DLD1 (cell line): Measurements from ENCODE around the gene CD19.
"Not testable (repeated sequence)": the region's sequence is repeated elsewhere in the genome, so short reads cannot be mapped to it uniquely, and the experiment has no call there.

Source experiments
- in situ Hi-C: cut with HindIII; loops from 2 replicates; pipeline ENCODE4 v1.10.0; 2017; ENCODE audit warnings: low sequenced_read_pairs

The CD19 gene

DNA sequence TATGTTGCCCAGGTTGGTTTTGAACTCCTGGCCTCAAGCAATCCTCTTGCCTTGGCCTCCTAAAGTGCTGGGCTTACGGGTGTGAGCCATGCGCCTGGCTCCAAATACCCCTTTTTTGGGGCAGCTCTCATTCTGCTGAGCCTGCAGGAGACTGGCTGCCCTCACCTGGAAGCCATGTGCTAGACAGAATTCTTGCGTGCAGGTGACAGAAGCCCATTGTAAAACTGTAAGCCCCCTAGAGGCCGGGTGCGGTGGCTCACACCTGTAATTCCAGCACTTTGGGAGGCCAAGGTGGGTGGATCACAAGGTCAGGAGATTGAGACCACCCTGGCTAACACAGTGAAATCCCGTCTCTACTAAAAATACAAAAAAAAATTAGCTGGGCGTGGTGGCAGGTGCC, 48.6 kb downstream of the CD19 start:
- in situ Hi-C loops = not testable (repeated sequence)

- in situ Hi-C loops = no loop called here
Measured at GRCh38 chr16:28980929-28981328, 49.2 kb downstream of the CD19 start.

- in situ Hi-C loops = no loop called here
Measured at GRCh38 chr16:28981517-28981916, 49.7 kb downstream of the CD19 start.

DNA sequence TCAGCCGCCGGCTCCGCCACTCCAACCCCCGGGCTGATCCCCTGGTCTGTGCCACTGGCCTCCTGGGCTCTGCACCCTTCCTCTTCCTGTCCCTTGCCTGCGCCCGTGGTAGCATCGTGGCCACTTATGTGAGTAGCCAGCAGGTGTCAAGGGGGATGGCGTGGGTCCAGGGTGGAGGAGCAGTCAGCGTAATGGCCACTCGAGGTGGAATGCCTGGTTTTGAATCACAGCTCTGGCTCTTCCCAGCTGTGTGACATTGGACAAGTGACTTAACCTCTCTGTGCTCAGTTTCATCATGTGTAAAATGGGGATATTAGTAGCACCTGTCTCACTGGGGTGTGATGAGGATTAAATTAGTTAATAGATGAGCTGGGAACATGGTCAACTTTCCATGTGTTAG, 50.6 kb downstream of the CD19 start:
- in situ Hi-C loops = no loop called here

DNA sequence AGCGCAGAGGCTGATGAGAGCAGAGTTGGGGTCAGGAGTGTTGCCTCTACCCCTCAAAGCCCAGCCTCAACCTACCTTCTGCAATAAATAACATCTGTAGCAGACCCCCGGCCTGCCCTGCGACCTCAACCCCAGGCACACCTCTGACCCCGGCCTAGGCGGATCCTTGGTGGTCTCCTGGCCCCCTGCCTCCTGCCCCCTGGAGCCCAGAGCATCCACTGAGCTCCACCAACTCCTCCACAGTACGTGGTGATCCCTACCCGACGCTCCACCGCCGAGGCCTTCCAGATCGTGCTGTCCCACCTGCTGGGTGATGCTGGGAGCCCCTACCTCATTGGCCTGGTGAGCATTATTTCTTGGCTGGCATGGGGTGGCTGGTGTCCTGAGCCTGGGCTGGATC, 51.2 kb downstream of the CD19 start:
- in situ Hi-C loops = no loop called here

GRCh38 chr16:28983644-28984043, 51.9 kb downstream of the CD19 start:
- in situ Hi-C loops = no loop called here

DNA sequence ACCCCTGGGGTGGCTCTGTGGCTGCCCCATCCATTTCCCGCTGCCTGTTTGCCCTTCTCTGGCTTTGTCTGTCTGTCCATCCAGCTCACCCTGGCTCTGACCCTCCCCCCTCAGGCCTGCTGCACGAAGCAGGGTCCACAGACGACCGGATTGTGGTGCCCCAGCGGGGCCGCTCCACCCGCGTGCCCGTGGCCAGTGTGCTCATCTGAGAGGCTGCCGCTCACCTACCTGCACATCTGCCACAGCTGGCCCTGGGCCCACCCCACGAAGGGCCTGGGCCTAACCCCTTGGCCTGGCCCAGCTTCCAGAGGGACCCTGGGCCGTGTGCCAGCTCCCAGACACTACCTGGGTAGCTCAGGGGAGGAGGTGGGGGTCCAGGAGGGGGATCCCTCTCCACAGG, 52.3 kb downstream of the CD19 start:
- in situ Hi-C loops = no loop called here

DNA sequence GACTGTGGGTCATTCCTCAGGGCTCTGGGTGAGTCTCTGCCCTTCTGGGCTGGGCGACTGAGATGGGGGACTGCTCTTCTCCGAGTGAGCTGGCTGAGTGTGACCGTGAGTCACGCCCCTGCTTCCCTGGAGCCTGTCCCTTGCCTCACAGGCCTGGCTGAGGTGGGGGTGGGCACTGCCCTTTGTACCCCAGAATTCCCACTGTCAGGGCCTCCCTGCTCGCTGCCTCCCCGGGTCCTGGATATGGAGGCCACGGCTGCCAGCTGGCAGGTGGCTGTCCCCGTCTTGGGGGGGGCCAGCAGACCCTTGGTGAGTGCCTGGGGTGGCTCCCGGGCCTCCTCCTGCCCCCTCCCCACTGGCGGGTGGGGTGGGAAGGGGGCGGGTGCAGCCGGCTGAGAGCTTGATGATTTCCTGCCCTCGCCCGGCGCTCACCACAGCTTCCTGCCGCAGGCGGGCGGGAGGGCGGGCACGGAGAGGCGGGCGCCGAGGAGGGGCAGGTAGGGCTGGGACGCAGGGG, 52.9 kb downstream of the CD19 start, which contains the start of gene LAT:
Gene LAT (plus strand): TSS at position 434 of the 517 bp plus-strand sequence. CDS start 366 bp downstream, outside the sequence.
- in situ Hi-C loops = no loop called here

GRCh38 chr16:28985211-28986041, 53.7 kb downstream of the CD19 start:
- in situ Hi-C loops = no loop called here

GRCh38 chr16:28986046-28986445, 54.3 kb downstream of the CD19 start:
- in situ Hi-C loops = no loop called here

DNA sequence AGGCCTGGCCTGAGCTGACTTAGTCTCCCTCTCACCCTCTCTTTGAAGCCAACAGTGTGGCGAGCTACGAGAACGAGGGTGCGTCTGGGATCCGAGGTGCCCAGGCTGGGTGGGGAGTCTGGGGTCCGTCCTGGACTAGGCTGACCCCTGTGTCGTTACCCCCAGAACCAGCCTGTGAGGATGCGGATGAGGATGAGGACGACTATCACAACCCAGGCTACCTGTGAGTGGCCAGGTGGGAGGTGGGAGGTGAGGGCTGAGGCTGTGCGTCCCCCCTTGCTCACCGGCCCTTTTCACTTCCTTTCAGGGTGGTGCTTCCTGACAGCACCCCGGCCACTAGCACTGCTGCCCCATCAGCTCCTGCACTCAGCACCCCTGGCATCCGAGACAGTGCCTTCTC, 54.7 kb downstream of the CD19 start:
- in situ Hi-C loops = no loop called here

DNA sequence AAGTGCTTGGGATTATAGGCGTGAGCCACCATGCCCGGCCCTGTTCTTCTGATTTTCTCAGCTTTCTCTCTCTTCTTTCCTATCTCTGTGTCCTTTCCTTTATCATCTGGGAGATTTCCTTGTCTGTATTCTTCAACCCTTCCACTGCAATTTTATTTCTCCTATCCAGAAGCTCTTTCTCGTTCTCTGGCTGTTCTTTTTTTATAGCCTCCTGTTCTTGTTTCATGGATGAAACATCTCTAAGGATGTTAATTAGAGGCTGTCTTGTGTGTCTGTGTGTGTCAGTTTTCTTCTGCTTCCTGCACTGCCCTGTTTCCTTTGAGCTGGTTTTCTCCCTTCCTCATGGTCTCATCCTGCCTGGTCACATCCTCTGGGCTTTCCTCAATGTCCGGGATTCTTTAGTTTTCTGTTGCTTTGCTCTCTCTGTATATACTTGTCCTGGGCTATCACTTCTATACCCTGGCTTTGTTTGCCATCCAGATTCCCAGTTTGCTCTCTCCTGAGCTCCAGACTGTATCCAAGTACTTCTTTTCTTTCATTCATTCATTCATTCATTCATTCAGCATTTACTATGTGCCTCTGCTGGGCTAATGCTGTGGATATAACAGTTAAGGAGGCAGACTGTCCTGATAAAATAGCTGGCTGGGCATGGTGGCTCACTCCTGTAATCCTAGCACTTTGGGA, 55.5 kb downstream of the CD19 start:
- in situ Hi-C loops = no loop called here
